HFFc6 (cell line): ENCODE data around the gene AMN. TPM values are rescaled to one million over a fixed set of nuclear protein-coding genes. Genes with fewer than 3 reads are reported as not detected.

Experiments used
- DNase-seq: peaks from one replicate; pipeline ENCODE4 v3.0.0-alpha.2; 2018
- H3K27ac Mint-ChIP-seq: 2 replicates; pipeline ENCODE4 v1.8.0; 2020; ENCODE audit warnings: mild to moderate bottlenecking, mixed read lengths
- H3K27me3 Mint-ChIP-seq: 2 replicates; pipeline ENCODE4 v1.8.0; 2021; ENCODE audit warnings: mild to moderate bottlenecking, moderate library complexity, mixed read lengths; ENCODE audit not compliant: insufficient read depth
- H3K36me3 Mint-ChIP-seq: 2 replicates; pipeline ENCODE4 v1.8.0; 2021; ENCODE audit warnings: low read depth, mixed read lengths
- H3K4me1 Mint-ChIP-seq: 2 replicates; pipeline ENCODE4 v1.8.0; 2020; ENCODE audit warnings: low read depth, mixed read lengths
- H3K4me3 Mint-ChIP-seq: 2 replicates; pipeline ENCODE4 v1.8.0; 2020; ENCODE audit warnings: mild to moderate bottlenecking, moderate library complexity, mixed read lengths
- H3K9me3 Mint-ChIP-seq: 2 replicates; pipeline ENCODE4 v1.8.0; 2020; ENCODE audit warnings: mild to moderate bottlenecking, mixed read lengths
- CTCF ChIP-seq: fragments of 200-600 bp; sonication (generic); IDR thresholded peaks from 2 replicates; pipeline ENCODE4 v1.5.0; 2021; ENCODE audit warnings: antibody characterized with exemption, mild to moderate bottlenecking
- total RNA-seq, 6 experiments: library from RNA; stranded (reverse); fragmentation: NEBNext Ultra II Directional; extraction: Animal tissue kit (Norgen Biotek cat#: 25700); gene quantifications; 2 replicates in 1 of 6; 3 replicates in 5 of 6; pipeline ENCODE4 v1.2.3, GENCODE V29; 2021

AMN gene
- total RNA-seq, 6 experiments from 2014 or later: not detected

GRCh38 chr14:102929241-102930137 is 7.0 kb downstream of the AMN start:
- peaks cover 7% of the 10 kb centered on the region for H3K36me3 Mint-ChIP-seq
- no peaks in the 10 kb centered on the region for H3K9me3 Mint-ChIP-seq
- no peak for DNase-seq
- no peaks in the 10 kb centered on the region for H3K4me1 Mint-ChIP-seq
- no peak for TF ChIP-seq CTCF
- no peak overlapping the region for H3K27ac Mint-ChIP-seq
- peaks cover 27% of the 10 kb centered on the region; the same call in 1 of the 2 replicates for H3K27me3 Mint-ChIP-seq
- H3K4me3 Mint-ChIP-seq: no peak overlapping the region

- DNase-seq: no peak
- peaks cover 9% of the 10 kb centered on the region for H3K36me3 Mint-ChIP-seq
- H3K27me3 Mint-ChIP-seq: peaks cover 30% of the 10 kb centered on the region; the same call in 1 of the 2 replicates
- H3K4me3 Mint-ChIP-seq: no peak overlapping the region
- no peak overlapping the region for H3K27ac Mint-ChIP-seq
- TF ChIP-seq CTCF: no peak; the same call in 1 of the 2 replicates
- H3K4me1 Mint-ChIP-seq: no peaks in the 10 kb centered on the region
- H3K9me3 Mint-ChIP-seq: no peaks in the 10 kb centered on the region
These were observed 7.8 kb downstream of the AMN start for GRCh38 chr14:102930138-102930752.

- TF ChIP-seq CTCF: no peak
- H3K36me3 Mint-ChIP-seq: peaks cover 9% of the 10 kb centered on the region
- DNase-seq: no peak
These were observed 8.5 kb downstream of the AMN start for GRCh38 chr14:102930753-102931579.

GRCh38 chr14:102931580-102932285 is 9.3 kb downstream of the AMN start:
- Mint-ChIP-seq H3K27me3 (peaks cover 25% of the 10 kb centered on the region; the same call in 1 of the 2 replicates), H3K4me3 (no peak overlapping the region), H3K27ac (no peak overlapping the region), H3K36me3 (peaks cover 9% of the 10 kb centered on the region), H3K4me1 (no peaks in the 10 kb centered on the region), H3K9me3 (no peaks in the 10 kb centered on the region)
- TF ChIP-seq CTCF: no peak
- no peak for DNase-seq

More at GRCh38 chr14:102930753-102931579, 8.5 kb downstream of the AMN start:
- H3K4me3 Mint-ChIP-seq: no peak overlapping the region
- H3K9me3 Mint-ChIP-seq: no peaks in the 10 kb centered on the region
- no peaks in the 10 kb centered on the region for H3K4me1 Mint-ChIP-seq
- H3K27me3 Mint-ChIP-seq: peaks cover 30% of the 10 kb centered on the region; the same call in 1 of the 2 replicates
- no peak overlapping the region for H3K27ac Mint-ChIP-seq
